ENCODE results near the gene ARMC10.

DNA sequence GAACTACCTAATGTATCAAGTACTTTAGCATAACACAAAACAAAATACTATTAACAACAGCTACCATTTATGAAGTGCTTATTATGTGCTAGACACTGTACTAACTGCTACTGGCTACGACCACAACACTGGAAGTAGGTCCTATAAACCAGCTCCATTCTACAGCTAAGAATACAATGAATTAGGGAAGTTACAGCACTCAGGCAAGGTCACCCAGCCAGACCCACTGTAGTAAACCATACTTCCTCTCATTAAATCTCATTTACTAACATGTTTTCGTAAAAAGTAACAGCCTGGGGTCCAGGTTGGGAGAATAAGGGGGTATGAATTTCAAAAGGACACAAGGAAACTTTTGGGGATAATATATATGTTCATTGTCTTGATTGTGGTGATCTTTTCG, 48.6 kb downstream of the ARMC10 start:
- TF ChIP-seq, protein P1, sequence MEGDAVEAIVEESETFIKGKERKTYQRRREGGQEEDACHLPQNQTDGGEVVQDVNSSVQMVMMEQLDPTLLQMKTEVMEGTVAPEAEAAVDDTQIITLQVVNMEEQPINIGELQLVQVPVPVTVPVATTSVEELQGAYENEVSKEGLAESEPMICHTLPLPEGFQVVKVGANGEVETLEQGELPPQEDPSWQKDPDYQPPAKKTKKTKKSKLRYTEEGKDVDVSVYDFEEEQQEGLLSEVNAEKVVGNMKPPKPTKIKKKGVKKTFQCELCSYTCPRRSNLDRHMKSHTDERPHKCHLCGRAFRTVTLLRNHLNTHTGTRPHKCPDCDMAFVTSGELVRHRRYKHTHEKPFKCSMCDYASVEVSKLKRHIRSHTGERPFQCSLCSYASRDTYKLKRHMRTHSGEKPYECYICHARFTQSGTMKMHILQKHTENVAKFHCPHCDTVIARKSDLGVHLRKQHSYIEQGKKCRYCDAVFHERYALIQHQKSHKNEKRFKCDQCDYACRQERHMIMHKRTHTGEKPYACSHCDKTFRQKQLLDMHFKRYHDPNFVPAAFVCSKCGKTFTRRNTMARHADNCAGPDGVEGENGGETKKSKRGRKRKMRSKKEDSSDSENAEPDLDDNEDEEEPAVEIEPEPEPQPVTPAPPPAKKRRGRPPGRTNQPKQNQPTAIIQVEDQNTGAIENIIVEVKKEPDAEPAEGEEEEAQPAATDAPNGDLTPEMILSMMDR (IDR thresholded peaks at IDR 0.05; ENCODE audit: low read depth, low read length, missing input control) = no peak
- no peak for TF ChIP-seq MAX (IDR thresholded peaks at IDR 0.05)
- TF ChIP-seq RAD21 (IDR thresholded peaks at IDR 0.05) = no peak
- TF ChIP-seq SP1 (IDR thresholded peaks at IDR 0.05) = no peak
- no peak for TF ChIP-seq FOXA1 (IDR thresholded peaks at IDR 0.05)
- no peak for TF ChIP-seq TAF1 (conservative IDR thresholded peaks at IDR 0.05)

Measured in liver (tissue), 3 donors.